ENCODE measurements around the gene RFTN1. TPM values are rescaled to one million over a fixed set of nuclear protein-coding genes. Genes with fewer than 3 reads are reported as not detected.
A peak's percentile ranks its signal among the peaks of the same experiment; 100 is the strongest.

Gene RFTN1
- total and polyA plus RNA-seq, 2 of the 8 experiments (the other 6 are each of a cell fraction or from before 2014, with no cell fraction given) = 4.6 to 6.7 TPM

GRCh38 chr3:16335772-16336645 is 177.5 kb downstream of the RFTN1 start:
- Histone ChIP-seq H3K79me2 (ENCODE audit: control insufficient read depth in 1 of 2, insufficient read depth in 2 of 2, low read length in 2 of 2) (no peaks in the 10 kb centered on the region), H3K14ac (ENCODE audit: insufficient read length) (no peak overlapping the region), H3K36me3 (ENCODE audit: control insufficient read depth in 2 of 4, insufficient read depth in 4 of 4, low read length in 3 of 4) (peaks cover under 1 to 5% (median 3%) of the 10 kb centered on the region in 4 experiments; a peak in 4 of 8 replicates), H3K27ac (ENCODE audit: low read depth, low read length) (no peak overlapping the region), H2BK120ac (replicated peaks; ENCODE audit: low read depth, low read length) (no peak overlapping the region), H3K56ac (replicated peaks; ENCODE audit: insufficient read length, low read depth, low read length) (no peak overlapping the region), H2AK5ac (ENCODE audit: low read depth, low read length) (no peak overlapping the region), H3K9me3 (ENCODE audit: insufficient read depth in 2 of 2, low read depth in 1 of 2, low read length in 1 of 2) (peaks cover 0 to 4% of the 10 kb centered on the region in 2 experiments; a peak in 2 of 4 replicates), H3K9ac (replicated peaks in 1 of 4; ENCODE audit: extremely low read depth in 1 of 4, low read depth in 3 of 4, low read length in 3 of 4) (no peak overlapping the region), H3K4me2 (ENCODE audit: insufficient read depth in 1 of 2, low read depth in 2 of 2, low read length in 2 of 2) (no peak overlapping the region), H3K79me1 (ENCODE audit: low read depth, low read length) (0 out of 2 replicates have a peak, but pooled peaks cover 2% of the 10 kb centered on the region), H3K23ac (ENCODE audit: insufficient read length) (no peak overlapping the region), H3K23me2 (ENCODE audit: low read depth, low read length) (no peaks in the 10 kb centered on the region), H3K4me3 (ENCODE audit: extremely low read depth in 1 of 4, insufficient read depth in 2 of 4, low read depth in 3 of 4, low read length in 4 of 4) (no peak overlapping the region), H2BK15ac (ENCODE audit: low read length) (no peak overlapping the region), H3K4me1 (replicated peaks in 1 of 4; ENCODE audit: control insufficient read depth in 3 of 4, insufficient read depth in 4 of 4, low read length in 3 of 4) (no peaks in the 10 kb centered on the region; a peak in 2 of 7 replicates), H4K20me1 (replicated peaks in 1 of 2; ENCODE audit: control insufficient read depth in 1 of 2, insufficient read depth in 2 of 2, low read length in 2 of 2) (no peaks in the 10 kb centered on the region), H3K27me3 (replicated peaks in 1 of 4; ENCODE audit: control insufficient read depth in 3 of 4, extremely low read depth in 1 of 4, insufficient read depth in 3 of 4, low read length in 3 of 4) (no peaks in the 10 kb centered on the region), H4K8ac (ENCODE audit: extremely low read depth, insufficient read depth, low read length) (peak overlapping the region; percentile 29), H2AFZ (ENCODE audit: low read length) (no peak overlapping the region), H4K5ac (ENCODE audit: insufficient read length, low read depth, low read length) (no peak overlapping the region), H4K91ac (replicated peaks; ENCODE audit: insufficient read length, low read length) (peak overlapping the region; percentile 45), H3K4ac (replicated peaks; ENCODE audit: insufficient read length, low read depth, low read length) (no peak overlapping the region), H2BK12ac (ENCODE audit: low read depth, low read length) (no peak overlapping the region), H2BK5ac (ENCODE audit: low read depth, low read length) (no peak overlapping the region), H2BK20ac (ENCODE audit: low read length) (no peak overlapping the region), H3K18ac (ENCODE audit: extremely low read depth, low read length) (no peak overlapping the region)
- ChIA-PET CTCF (ENCODE audit: partially characterized antibody) (interaction anchor here (0.6 to 5.2 kb wide), 6 partner anchors 17 to 181 kb away, joined by 3 to 41 read pairs (median 5); partner anchors contain the start of gene RFTN1), POLR2A (ENCODE audit: partially characterized antibody) (interaction anchor here (0.6 kb wide), 1 partner anchor 10 kb away, joined by 3 read pairs; no protein-coding TSS in a partner anchor)
- no peak for FAIRE-seq
- WGBS, 2 experiments (ENCODE audit: extremely low coverage in 1 of 2, insufficient coverage in 1 of 2, insufficient read length in 1 of 2, insufficient replicate concordance in 2 of 2, low coverage in 1 of 2, low lambda C conversion rate in 2 of 2, missing lambda C conversion rate in 1 of 2) = 85% methylated on average over 14 of the region's 14 CpGs; no CpG with 5 or more reads in 1 of the 2 experiments
- no peak for DNase-seq (ENCODE audit: low read depth in 1 of 2, low spot score in 2 of 2)
- TF ChIP-seq POLR2A (IDR thresholded peaks at IDR 0.05; ENCODE audit: control extremely low read depth in 1 of 2, low read depth in 2 of 2, low read length in 2 of 2) (no peak), SP4 (IDR thresholded peaks at IDR 0.05; ENCODE audit: low read length) (no peak), EGR1 (IDR thresholded peaks at IDR 0.05; ENCODE audit: borderline replicate concordance, low read depth, low read length) (no peak), RBBP5 (IDR thresholded peaks at IDR 0.05; ENCODE audit: borderline replicate concordance, low read depth, low read length) (no peak), CTCF (IDR thresholded peaks at IDR 0.05; ENCODE audit: control extremely low read depth in 1 of 3, insufficient read depth in 1 of 3, low read depth in 1 of 3, low read length in 3 of 3) (no peak), GTF2F1 (IDR thresholded peaks at IDR 0.05; ENCODE audit: borderline replicate concordance, low read depth, low read length) (no peak), ASH2L (IDR thresholded peaks at IDR 0.05; ENCODE audit: low read length) (no peak), NANOG (IDR thresholded peaks at IDR 0.05; ENCODE audit: insufficient read depth, low read depth, low read length, poor library complexity, severe bottlenecking) (no peak), KDM4A (IDR thresholded peaks at IDR 0.05; ENCODE audit: low read depth, low read length, severe bottlenecking) (no peak)

All from H1 (cell line).